ENCODE measurements around the gene PSAT1. TPM values are rescaled to one million over a fixed set of nuclear protein-coding genes. Genes with fewer than 3 reads are reported as not detected.

The PSAT1 gene
- total and polyA plus RNA-seq, 2 of the 8 experiments (the other 6 are each of a cell fraction or from before 2014, with no cell fraction given), result 204 to 341 TPM

DNA sequence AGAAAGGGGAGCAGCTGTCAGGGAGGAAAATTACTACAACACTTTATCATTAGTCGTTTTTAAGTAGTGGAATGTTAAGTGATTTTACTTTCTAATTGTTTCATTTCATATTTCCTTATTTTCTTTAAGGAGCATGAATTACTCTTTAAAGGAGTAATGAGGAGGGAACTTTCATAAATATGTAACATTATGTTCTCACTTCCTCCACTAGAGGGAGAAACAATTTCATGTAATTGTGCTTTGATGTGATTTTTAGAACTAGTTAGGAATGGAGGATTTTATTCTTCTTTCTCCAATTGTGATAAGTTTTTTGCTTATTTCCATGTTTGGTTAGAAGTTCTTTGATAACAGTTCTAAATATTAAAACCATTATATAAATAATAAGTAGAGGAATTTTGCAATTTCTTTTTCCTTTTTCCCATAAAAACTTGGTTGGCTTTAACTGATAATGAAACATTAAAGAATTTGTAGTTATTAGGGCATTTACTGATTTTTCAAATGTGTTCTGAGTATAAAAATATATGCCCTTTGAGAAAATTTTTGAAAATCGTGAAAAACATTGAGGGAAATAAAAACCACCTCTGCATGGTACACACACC is 35.4 kb upstream of the PSAT1 start (continued):
- TF ChIP-seq CHD7 (IDR thresholded peaks at IDR 0.05; ENCODE audit: insufficient replicate concordance, low read length) (no peak), SUZ12 (IDR thresholded peaks at IDR 0.05; ENCODE audit: low read length) (no peak)

Measured in H1 (cell line).